GM23338 (cell line): ENCODE results near the gene MINDY4. TPM values are rescaled to one million over a fixed set of nuclear protein-coding genes. Genes with fewer than 3 reads are reported as not detected.

Experiments used
- ATAC-seq: fragments of 200-7000 bp; cut with Tn5 transposase; 3 replicates; pipeline ENCODE4 v1.9.1; 2020
- DNase-seq: peaks from one replicate; pipeline ENCODE4 v3.0.0-alpha.2; 2015; ENCODE audit warnings: low spot score
- H2AFZ ChIP-seq: fragments of 200-600 bp; sonication (generic); 2 replicates; pipeline ENCODE4 v1.8.0; 2016; ENCODE audit warnings: antibody characterized with exemption, mild to moderate bottlenecking, moderate library complexity
- H3F3A ChIP-seq: fragments of 200-600 bp; sonication (generic); replicated peaks from 2 replicates; pipeline ENCODE4 v1.8.0; 2017; ENCODE audit warnings: antibody characterized with exemption, mixed run types, low read depth
- H3K27ac ChIP-seq: fragments of 200-600 bp; sonication (generic); 2 replicates; pipeline ENCODE4 v1.6.1; 2016; ENCODE audit warnings: low read depth
- H3K27me3 ChIP-seq: fragments of 200-600 bp; sonication (generic); 2 replicates; pipeline ENCODE4 v1.8.0; 2016; ENCODE audit warnings: mild to moderate bottlenecking, mixed run types, moderate library complexity; ENCODE audit not compliant: insufficient read depth
- H3K36me3 ChIP-seq: fragments of 200-600 bp; sonication (generic); 2 replicates; pipeline ENCODE4 v1.8.0; 2016; ENCODE audit warnings: mild to moderate bottlenecking; ENCODE audit not compliant: insufficient read depth
- H3K4me1 ChIP-seq: fragments of 200-600 bp; sonication (generic); 2 replicates; pipeline ENCODE4 v1.8.0; 2016; ENCODE audit warnings: mild to moderate bottlenecking, moderate library complexity; ENCODE audit not compliant: insufficient read depth
- H3K4me2 ChIP-seq: fragments of 200-600 bp; sonication (generic); 2 replicates; pipeline ENCODE4 v1.7.1; 2017; ENCODE audit warnings: mixed run types
- H3K4me3 ChIP-seq: fragments of 200-600 bp; sonication (generic); 2 replicates; pipeline ENCODE4 v1.6.1; 2016; ENCODE audit warnings: mixed run types
- H3K79me2 ChIP-seq: fragments of 200-600 bp; sonication (generic); replicated peaks from 2 replicates; pipeline ENCODE4 v1.8.0; 2017; ENCODE audit warnings: mild to moderate bottlenecking; ENCODE audit not compliant: insufficient read depth
- H3K9me2 ChIP-seq: fragments of 200-600 bp; sonication (generic); 2 replicates; pipeline ENCODE4 v1.8.0; 2017; ENCODE audit not compliant: insufficient read depth
- H4K20me1 ChIP-seq: fragments of 200-600 bp; sonication (generic); replicated peaks from 2 replicates; pipeline ENCODE4 v1.8.0; 2017; ENCODE audit warnings: mild to moderate bottlenecking; ENCODE audit not compliant: insufficient read depth
- H3K27ac Mint-ChIP-seq: 2 replicates; pipeline ENCODE4 v1.8.0; 2020; ENCODE audit warnings: inconsistent platforms, mild to moderate bottlenecking, moderate library complexity, mixed read lengths
- H3K27me3 Mint-ChIP-seq: 3 replicates; pipeline ENCODE4 v1.8.0; 2022; ENCODE audit warnings: low read depth, mild to moderate bottlenecking, moderate library complexity, mixed read lengths, inconsistent platforms; ENCODE audit not compliant: insufficient read depth, poor library complexity
- H3K36me3 Mint-ChIP-seq: 3 replicates; pipeline ENCODE4 v1.8.0; 2021; ENCODE audit warnings: low read depth, mild to moderate bottlenecking, inconsistent platforms, moderate library complexity, mixed read lengths
- H3K4me1 Mint-ChIP-seq: 3 replicates; pipeline ENCODE4 v1.8.0; 2020; ENCODE audit warnings: mild to moderate bottlenecking, inconsistent platforms, mixed read lengths
- H3K4me3 Mint-ChIP-seq: 3 replicates; pipeline ENCODE4 v1.8.0; 2021; ENCODE audit warnings: moderate library complexity, mild to moderate bottlenecking, inconsistent platforms, mixed read lengths
- H3K9me3 Mint-ChIP-seq: 3 replicates; pipeline ENCODE4 v1.8.0; 2020; ENCODE audit warnings: moderate library complexity, mild to moderate bottlenecking, inconsistent platforms, mixed read lengths
- CREB1 ChIP-seq: fragments of 250-450 bp; sonication (Bioruptor Pico); IDR thresholded peaks from 2 replicates; pipeline ENCODE4 v1.5.0; 2020; ENCODE audit warnings: low read depth, mild to moderate bottlenecking, moderate library complexity
- EZH2 ChIP-seq: fragments of 200-600 bp; sonication (generic); IDR thresholded peaks from one replicate; pipeline ENCODE4 v1.8.0; 2017; ENCODE audit warnings: antibody characterized with exemption, mild to moderate bottlenecking, low read depth; ENCODE audit not compliant: unreplicated experiment
- EZH2phosphoT487 ChIP-seq: fragments of 200-600 bp; sonication (generic); IDR thresholded peaks from one replicate; pipeline ENCODE4 v1.8.1; 2018; ENCODE audit warnings: antibody characterized with exemption; ENCODE audit not compliant: unreplicated experiment
- JUNB ChIP-seq: IDR thresholded peaks from one replicate; pipeline ENCODE4 v1.6.1; 2016; ENCODE audit warnings: antibody characterized with exemption; ENCODE audit not compliant: unreplicated experiment
- NANOG ChIP-seq: IDR thresholded peaks from 2 replicates; pipeline ENCODE4 v1.6.1; 2016; ENCODE audit warnings: antibody characterized with exemption, borderline replicate concordance
- POLR2AphosphoS5 ChIP-seq: IDR thresholded peaks from 2 replicates; pipeline ENCODE4 v1.6.1; 2016; ENCODE audit warnings: antibody characterized with exemption, low read depth
- STAT1 ChIP-seq: IDR thresholded peaks from one replicate; pipeline ENCODE4 v1.6.1; 2016; ENCODE audit warnings: antibody characterized with exemption; ENCODE audit not compliant: unreplicated experiment
- ZNF114 ChIP-seq: fragments of 250-450 bp; sonication (Bioruptor Pico); IDR thresholded peaks from 2 replicates; pipeline ENCODE4 v1.5.0; 2020; ENCODE audit warnings: mild to moderate bottlenecking, moderate library complexity
- ZNF331 ChIP-seq: fragments of 250-450 bp; sonication (Bioruptor Pico); IDR thresholded peaks from 2 replicates; pipeline ENCODE4 v1.5.0; 2020; ENCODE audit warnings: low read depth, mild to moderate bottlenecking, moderate library complexity
- polyA plus RNA-seq: library from polyadenylated mRNA; unstranded; fragments of >200 nt; fragmentation: Nextera tagmentation; extraction: Ambion mirVana; gene quantifications from 2 replicates; pipeline ENCODE4 v1.2.1, GENCODE V29; 2016
- total RNA-seq: library from RNA; depleted of rRNA; stranded (reverse); fragments of >200 nt; shearing (Covaris generic); gene quantifications from 2 replicates; pipeline ENCODE4 v1.2.3, GENCODE V29; 2014
- TF ChIP-seq, protein P1 (sequence below): IDR thresholded peaks from one replicate; pipeline ENCODE4 v1.6.1; 2018; ENCODE audit warnings: antibody characterized with exemption; ENCODE audit not compliant: unreplicated experiment
- TF ChIP-seq, protein P2 (sequence below): fragments of 250-450 bp; sonication (Bioruptor Pico); IDR thresholded peaks from 2 replicates; pipeline ENCODE4 v1.5.0; 2020; ENCODE audit warnings: mild to moderate bottlenecking, moderate library complexity
- TF ChIP-seq, protein P3 (sequence below): IDR thresholded peaks from 2 replicates; pipeline ENCODE4 v1.6.1; 2016; ENCODE audit warnings: antibody characterized with exemption
- TF ChIP-seq, protein P4 (sequence below), 2 experiments: fragments of 200-600 bp in 1 of 2; sonication (generic) in 1 of 2; conservative IDR thresholded peaks; 2 replicates each; pipeline versions ENCODE4 v1.5.1 to v1.6.1; 2016 to 2017; ENCODE audit warnings: antibody characterized with exemption in 2 of 2, low read depth in 2 of 2, mild to moderate bottlenecking in 2 of 2, moderate library complexity in 1 of 2

Gene MINDY4
- total and polyA plus RNA-seq, 2 experiments from 2014 or later, result 1.7 to 4.4 TPM

DNA sequence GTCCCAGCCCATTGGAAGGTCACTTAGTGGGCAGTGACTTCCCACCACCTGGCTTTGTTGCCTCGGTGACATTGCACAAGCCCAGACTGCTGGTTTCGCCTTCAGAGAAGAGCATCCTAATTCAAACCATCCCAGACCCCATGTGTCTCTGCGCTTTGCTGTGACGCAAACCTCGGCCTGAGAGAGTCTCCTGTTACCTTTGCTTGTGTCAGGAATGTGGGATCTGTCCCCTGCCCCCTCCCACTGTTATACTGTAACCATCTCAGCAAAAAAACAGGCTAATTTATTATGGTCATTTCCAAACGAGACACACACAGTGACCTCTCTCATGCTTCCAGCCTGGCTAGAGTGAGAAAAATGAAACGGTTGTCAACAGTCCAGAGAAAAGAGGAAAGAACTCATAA, 115.4 kb downstream of the MINDY4 start:
- Histone ChIP-seq H3K4me3 (no peak overlapping the region), H3K4me1 (no peaks in the 10 kb centered on the region), H3F3A (no peaks in the 10 kb centered on the region), H3K36me3 (no peaks in the 10 kb centered on the region), H3K79me2 (no peaks in the 10 kb centered on the region), H3K9me2 (no peaks in the 10 kb centered on the region), H2AFZ (no peak overlapping the region), H3K27ac (no peak overlapping the region), H4K20me1 (no peaks in the 10 kb centered on the region), H3K4me2 (no peak overlapping the region), H3K27me3 (no peaks in the 10 kb centered on the region)
- peaks cover 20% of the 10 kb centered on the region for H3K4me1 Mint-ChIP-seq
- peaks cover under 1% of the 10 kb centered on the region for H3K27me3 Mint-ChIP-seq
- no peak overlapping the region for H3K27ac Mint-ChIP-seq
- DNase-seq (no peak), ATAC-seq (no peak)
- no peaks in the 10 kb centered on the region for H3K9me3 Mint-ChIP-seq
- H3K36me3 Mint-ChIP-seq, result no peaks in the 10 kb centered on the region; the same call in 2 of the 3 replicates
- no peak for TF ChIP-seq ZNF114 (CRISPR knock-in tag)
- no peak for TF ChIP-seq POLR2AphosphoS5
- no peak for TF ChIP-seq NANOG
- TF ChIP-seq EZH2phosphoT487, result no peak
- no peak for TF ChIP-seq ZNF331 (CRISPR knock-in tag)
- TF ChIP-seq, protein P1, sequence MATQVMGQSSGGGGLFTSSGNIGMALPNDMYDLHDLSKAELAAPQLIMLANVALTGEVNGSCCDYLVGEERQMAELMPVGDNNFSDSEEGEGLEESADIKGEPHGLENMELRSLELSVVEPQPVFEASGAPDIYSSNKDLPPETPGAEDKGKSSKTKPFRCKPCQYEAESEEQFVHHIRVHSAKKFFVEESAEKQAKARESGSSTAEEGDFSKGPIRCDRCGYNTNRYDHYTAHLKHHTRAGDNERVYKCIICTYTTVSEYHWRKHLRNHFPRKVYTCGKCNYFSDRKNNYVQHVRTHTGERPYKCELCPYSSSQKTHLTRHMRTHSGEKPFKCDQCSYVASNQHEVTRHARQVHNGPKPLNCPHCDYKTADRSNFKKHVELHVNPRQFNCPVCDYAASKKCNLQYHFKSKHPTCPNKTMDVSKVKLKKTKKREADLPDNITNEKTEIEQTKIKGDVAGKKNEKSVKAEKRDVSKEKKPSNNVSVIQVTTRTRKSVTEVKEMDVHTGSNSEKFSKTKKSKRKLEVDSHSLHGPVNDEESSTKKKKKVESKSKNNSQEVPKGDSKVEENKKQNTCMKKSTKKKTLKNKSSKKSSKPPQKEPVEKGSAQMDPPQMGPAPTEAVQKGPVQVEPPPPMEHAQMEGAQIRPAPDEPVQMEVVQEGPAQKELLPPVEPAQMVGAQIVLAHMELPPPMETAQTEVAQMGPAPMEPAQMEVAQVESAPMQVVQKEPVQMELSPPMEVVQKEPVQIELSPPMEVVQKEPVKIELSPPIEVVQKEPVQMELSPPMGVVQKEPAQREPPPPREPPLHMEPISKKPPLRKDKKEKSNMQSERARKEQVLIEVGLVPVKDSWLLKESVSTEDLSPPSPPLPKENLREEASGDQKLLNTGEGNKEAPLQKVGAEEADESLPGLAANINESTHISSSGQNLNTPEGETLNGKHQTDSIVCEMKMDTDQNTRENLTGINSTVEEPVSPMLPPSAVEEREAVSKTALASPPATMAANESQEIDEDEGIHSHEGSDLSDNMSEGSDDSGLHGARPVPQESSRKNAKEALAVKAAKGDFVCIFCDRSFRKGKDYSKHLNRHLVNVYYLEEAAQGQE, result no peak
- TF ChIP-seq, protein P2, sequence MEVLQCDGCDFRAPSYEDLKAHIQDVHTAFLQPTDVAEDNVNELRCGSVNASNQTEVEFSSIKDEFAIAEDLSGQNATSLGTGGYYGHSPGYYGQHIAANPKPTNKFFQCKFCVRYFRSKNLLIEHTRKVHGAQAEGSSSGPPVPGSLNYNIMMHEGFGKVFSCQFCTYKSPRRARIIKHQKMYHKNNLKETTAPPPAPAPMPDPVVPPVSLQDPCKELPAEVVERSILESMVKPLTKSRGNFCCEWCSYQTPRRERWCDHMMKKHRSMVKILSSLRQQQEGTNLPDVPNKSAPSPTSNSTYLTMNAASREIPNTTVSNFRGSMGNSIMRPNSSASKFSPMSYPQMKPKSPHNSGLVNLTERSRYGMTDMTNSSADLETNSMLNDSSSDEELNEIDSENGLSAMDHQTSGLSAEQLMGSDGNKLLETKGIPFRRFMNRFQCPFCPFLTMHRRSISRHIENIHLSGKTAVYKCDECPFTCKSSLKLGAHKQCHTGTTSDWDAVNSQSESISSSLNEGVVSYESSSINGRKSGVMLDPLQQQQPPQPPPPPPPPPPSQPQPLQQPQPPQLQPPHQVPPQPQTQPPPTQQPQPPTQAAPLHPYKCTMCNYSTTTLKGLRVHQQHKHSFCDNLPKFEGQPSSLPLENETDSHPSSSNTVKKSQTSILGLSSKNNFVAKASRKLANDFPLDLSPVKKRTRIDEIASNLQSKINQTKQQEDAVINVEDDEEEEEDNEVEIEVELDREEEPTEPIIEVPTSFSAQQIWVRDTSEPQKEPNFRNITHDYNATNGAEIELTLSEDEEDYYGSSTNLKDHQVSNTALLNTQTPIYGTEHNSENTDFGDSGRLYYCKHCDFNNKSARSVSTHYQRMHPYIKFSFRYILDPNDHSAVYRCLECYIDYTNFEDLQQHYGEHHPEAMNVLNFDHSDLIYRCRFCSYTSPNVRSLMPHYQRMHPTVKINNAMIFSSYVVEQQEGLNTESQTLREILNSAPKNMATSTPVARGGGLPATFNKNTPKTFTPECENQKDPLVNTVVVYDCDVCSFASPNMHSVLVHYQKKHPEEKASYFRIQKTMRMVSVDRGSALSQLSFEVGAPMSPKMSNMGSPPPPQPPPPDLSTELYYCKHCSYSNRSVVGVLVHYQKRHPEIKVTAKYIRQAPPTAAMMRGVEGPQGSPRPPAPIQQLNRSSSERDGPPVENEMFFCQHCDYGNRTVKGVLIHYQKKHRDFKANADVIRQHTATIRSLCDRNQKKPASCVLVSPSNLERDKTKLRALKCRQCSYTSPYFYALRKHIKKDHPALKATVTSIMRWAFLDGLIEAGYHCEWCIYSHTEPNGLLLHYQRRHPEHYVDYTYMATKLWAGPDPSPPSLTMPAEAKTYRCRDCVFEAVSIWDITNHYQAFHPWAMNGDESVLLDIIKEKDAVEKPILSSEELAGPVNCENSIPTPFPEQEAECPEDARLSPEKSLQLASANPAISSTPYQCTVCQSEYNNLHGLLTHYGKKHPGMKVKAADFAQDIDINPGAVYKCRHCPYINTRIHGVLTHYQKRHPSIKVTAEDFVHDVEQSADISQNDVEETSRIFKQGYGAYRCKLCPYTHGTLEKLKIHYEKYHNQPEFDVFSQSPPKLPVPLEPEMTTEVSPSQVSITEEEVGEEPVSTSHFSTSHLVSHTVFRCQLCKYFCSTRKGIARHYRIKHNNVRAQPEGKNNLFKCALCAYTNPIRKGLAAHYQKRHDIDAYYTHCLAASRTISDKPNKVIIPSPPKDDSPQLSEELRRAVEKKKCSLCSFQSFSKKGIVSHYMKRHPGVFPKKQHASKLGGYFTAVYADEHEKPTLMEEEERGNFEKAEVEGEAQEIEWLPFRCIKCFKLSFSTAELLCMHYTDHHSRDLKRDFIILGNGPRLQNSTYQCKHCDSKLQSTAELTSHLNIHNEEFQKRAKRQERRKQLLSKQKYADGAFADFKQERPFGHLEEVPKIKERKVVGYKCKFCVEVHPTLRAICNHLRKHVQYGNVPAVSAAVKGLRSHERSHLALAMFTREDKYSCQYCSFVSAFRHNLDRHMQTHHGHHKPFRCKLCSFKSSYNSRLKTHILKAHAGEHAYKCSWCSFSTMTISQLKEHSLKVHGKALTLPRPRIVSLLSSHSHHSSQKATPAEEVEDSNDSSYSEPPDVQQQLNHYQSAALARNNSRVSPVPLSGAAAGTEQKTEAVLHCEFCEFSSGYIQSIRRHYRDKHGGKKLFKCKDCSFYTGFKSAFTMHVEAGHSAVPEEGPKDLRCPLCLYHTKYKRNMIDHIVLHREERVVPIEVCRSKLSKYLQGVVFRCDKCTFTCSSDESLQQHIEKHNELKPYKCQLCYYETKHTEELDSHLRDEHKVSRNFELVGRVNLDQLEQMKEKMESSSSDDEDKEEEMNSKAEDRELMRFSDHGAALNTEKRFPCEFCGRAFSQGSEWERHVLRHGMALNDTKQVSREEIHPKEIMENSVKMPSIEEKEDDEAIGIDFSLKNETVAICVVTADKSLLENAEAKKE (CRISPR knock-in tag), result no peak
- no peak for TF ChIP-seq CREB1 (CRISPR knock-in tag)
- TF ChIP-seq, protein P3, sequence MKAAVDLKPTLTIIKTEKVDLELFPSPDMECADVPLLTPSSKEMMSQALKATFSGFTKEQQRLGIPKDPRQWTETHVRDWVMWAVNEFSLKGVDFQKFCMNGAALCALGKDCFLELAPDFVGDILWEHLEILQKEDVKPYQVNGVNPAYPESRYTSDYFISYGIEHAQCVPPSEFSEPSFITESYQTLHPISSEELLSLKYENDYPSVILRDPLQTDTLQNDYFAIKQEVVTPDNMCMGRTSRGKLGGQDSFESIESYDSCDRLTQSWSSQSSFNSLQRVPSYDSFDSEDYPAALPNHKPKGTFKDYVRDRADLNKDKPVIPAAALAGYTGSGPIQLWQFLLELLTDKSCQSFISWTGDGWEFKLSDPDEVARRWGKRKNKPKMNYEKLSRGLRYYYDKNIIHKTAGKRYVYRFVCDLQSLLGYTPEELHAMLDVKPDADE, result no peak
- no peak for TF ChIP-seq STAT1
- no peak for TF ChIP-seq EZH2
- no peak for TF ChIP-seq JUNB
- TF ChIP-seq, protein P4, sequence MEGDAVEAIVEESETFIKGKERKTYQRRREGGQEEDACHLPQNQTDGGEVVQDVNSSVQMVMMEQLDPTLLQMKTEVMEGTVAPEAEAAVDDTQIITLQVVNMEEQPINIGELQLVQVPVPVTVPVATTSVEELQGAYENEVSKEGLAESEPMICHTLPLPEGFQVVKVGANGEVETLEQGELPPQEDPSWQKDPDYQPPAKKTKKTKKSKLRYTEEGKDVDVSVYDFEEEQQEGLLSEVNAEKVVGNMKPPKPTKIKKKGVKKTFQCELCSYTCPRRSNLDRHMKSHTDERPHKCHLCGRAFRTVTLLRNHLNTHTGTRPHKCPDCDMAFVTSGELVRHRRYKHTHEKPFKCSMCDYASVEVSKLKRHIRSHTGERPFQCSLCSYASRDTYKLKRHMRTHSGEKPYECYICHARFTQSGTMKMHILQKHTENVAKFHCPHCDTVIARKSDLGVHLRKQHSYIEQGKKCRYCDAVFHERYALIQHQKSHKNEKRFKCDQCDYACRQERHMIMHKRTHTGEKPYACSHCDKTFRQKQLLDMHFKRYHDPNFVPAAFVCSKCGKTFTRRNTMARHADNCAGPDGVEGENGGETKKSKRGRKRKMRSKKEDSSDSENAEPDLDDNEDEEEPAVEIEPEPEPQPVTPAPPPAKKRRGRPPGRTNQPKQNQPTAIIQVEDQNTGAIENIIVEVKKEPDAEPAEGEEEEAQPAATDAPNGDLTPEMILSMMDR (conservative IDR thresholded peaks at IDR 0.05; ENCODE audit: low read depth in 2 of 2), result no peak
- no peak overlapping the region; the same call in 2 of the 3 replicates for H3K4me3 Mint-ChIP-seq
